GM20431 (cell line): Measurements from ENCODE around the gene SPAG17.
"Not testable (repeated sequence)": the region's sequence is repeated elsewhere in the genome, so short reads cannot be mapped to it uniquely, and the experiment has no call there.

ENCODE experiments used
- in situ Hi-C: fragments of 300-500 bp; cut with MseI, MboI; formaldehyde crosslinking; loops from one replicate; pipeline ENCODE4 v1.15.0; 2020; ENCODE audit warnings: low sequenced_read_pairs; ENCODE audit not compliant: unreplicated experiment

The SPAG17 gene

DNA sequence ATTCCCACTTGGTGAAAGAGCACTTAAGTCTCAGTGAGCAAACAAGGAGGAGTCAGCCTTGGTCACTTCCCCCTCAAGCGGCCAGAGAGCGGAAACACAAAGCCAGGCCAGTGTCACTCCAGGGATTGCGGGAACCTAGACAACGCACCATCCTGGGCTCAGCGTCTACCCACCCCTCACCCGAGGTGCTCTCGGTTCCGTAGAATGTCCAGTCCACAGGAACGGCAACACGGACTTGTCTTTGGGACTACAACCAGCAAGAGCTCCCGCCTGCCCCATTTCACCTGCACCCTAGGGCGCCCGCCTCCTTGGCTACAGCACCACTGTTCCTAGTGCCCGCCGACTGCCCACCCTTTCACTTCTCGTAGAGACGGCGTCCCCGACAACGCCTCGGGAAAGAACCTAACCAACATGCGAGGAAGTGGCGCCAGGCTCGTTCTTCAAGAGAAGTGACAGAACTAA, 256.1 kb downstream of the SPAG17 start:
- in situ Hi-C loops = no loop called here

GRCh38 chr1:117925981-117926380, 259.0 kb downstream of the SPAG17 start:
- in situ Hi-C loops = no loop called here

GRCh38 chr1:117922717-117923116, 262.3 kb downstream of the SPAG17 start:
- in situ Hi-C loops = not testable (repeated sequence)

DNA sequence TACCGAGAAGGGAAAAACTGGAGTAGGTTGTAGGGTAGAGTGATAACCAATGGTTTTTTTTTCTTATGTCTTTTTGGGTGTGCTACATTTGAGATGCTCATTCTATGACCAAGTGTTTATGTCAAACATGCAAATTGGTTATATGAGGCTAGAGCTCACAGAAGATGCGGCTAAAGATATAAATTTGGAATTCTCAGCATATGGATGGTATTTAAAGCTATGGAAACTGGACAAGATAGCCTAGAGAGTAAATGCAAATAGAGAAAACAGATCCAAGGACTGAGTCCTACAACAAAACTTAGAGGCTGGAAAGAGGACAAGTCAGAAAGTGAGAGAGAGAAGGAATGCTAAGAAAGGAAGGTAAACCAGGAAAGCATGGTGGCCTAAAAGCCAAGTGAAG, 263.0 kb downstream of the SPAG17 start:
- in situ Hi-C loops = no loop called here

DNA sequence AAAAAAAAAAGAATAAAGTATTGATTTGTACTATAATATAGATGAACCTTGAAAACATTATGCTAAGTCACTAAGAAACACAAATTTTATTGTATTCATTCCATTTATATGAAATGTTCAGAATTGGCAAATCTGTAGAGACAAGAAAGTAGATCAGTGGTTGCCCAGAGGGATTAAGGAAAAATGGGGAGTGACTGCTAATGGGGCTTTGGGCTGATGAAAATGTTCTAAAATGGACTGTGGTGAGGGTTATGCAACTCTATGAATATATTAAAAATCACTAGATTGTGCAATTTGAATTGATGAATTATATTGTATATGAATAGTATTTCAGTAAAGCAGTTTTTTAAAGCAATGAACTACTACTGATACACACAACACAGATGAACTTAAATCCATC, 265.7 kb downstream of the SPAG17 start:
- in situ Hi-C loops = no loop called here

GRCh38 chr1:117911051-117911450, 274.0 kb downstream of the SPAG17 start:
- in situ Hi-C loops = no loop called here

- in situ Hi-C loops = no loop called here
These were observed 280.0 kb downstream of the SPAG17 start for GRCh38 chr1:117905019-117905418.

DNA sequence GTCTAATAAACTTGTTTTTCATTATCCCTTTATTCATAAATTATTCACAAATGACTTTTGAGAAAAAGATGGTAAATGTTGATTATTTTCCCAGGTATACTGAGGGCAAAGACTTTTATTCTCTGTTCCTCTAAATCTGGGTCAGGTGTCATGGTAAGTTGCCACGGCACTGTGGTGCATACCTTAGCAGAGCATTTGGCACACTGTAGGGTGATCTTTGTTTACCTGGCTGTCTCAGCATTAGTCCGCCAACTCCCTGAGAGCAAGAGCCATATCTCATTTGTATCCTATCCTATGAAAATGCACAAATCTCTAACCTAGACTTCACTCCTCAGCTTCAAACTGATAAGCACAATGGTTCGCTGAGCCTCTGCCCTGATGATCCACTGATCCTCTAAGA, 280.5 kb downstream of the SPAG17 start:
- in situ Hi-C loops = no loop called here
